Measurements from ENCODE around the gene CLPTM1. TPM values are rescaled to one million over a fixed set of nuclear protein-coding genes. Genes with fewer than 3 reads are reported as not detected.

CLPTM1 gene
- polyA plus RNA-seq, 1 donor from 2014 or later: 15.3 TPM

- Histone ChIP-seq H3K4me2 (ENCODE audit: low read length) (no peak within 1 kb of the TSS), H3F3A (ENCODE audit: insufficient read depth, low read length, poor library complexity, severe bottlenecking) (no peaks in the 10 kb centered on the region), H3K9me2 (ENCODE audit: insufficient read depth, low read length) (no peaks in the 10 kb centered on the region), H3K4me3 (ENCODE audit: low read length) (no peak within 1 kb of the TSS), H3K79me2 (replicated peaks; ENCODE audit: insufficient read depth, low read length) (no peaks in the 10 kb centered on the region), H3K27me3 (ENCODE audit: insufficient read depth, low read depth, low read length) (peaks cover 8% of the 10 kb centered on the region), H3K9me3 (ENCODE audit: low read length) (no peaks in the 10 kb centered on the region), H3K9ac (ENCODE audit: low read length) (no peak within 1 kb of the TSS), H3K36me3 (ENCODE audit: insufficient read depth, low read length) (no peaks in the 10 kb centered on the region), H4K20me1 (ENCODE audit: insufficient read depth) (no peaks in the 10 kb centered on the region), H2AFZ (ENCODE audit: low read depth, low read length) (no peak within 1 kb of the TSS), H3K27ac (ENCODE audit: low read length) (no peak within 1 kb of the TSS)
- no peak for TF ChIP-seq SMC3 (conservative IDR thresholded peaks at IDR 0.05; ENCODE audit: poor library complexity)
Measured at GRCh38 chr19:44905437-44906160, 49.6 kb upstream of the CLPTM1 start, which contains the start of gene APOE. APOE (plus strand) TSS chr19:44905796; CDS start chr19:44906625, 829 bp downstream.

GRCh38 chr19:44907613-44908012 lies 47.6 kb upstream of the CLPTM1 start:
- H3K4me2 ChIP-seq (ENCODE audit: low read length): no peak overlapping the region
- H3K36me3 ChIP-seq (ENCODE audit: insufficient read depth, low read length): no peaks in the 10 kb centered on the region
- no peak overlapping the region for H3K9ac ChIP-seq (ENCODE audit: low read length)
- no peak overlapping the region for H3K27ac ChIP-seq (ENCODE audit: low read length)
- H2AFZ ChIP-seq (ENCODE audit: low read depth, low read length): no peak overlapping the region
- H3K9me3 ChIP-seq (ENCODE audit: low read length): no peaks in the 10 kb centered on the region
- no peaks in the 10 kb centered on the region for H3K79me2 ChIP-seq (replicated peaks; ENCODE audit: insufficient read depth, low read length)
- no peaks in the 10 kb centered on the region for H3F3A ChIP-seq (ENCODE audit: insufficient read depth, low read length, poor library complexity, severe bottlenecking)
- TF ChIP-seq EP300 (conservative IDR thresholded peaks at IDR 0.05; ENCODE audit: poor library complexity, severe bottlenecking) (no peak), POLR2AphosphoS5 (IDR thresholded peaks at IDR 0.05) (no peak), TAF1 (IDR thresholded peaks at IDR 0.05; ENCODE audit: low read depth) (no peak), MXI1 (conservative IDR thresholded peaks at IDR 0.05; ENCODE audit: poor library complexity, severe bottlenecking) (no peak), EZH2 (IDR thresholded peaks at IDR 0.05; ENCODE audit: borderline replicate concordance, insufficient read depth, low read length, poor library complexity, severe bottlenecking) (no peak), CTCF (IDR thresholded peaks at IDR 0.05; ENCODE audit: poor library complexity, severe bottlenecking) (no peak)
- no peaks in the 10 kb centered on the region for H3K9me2 ChIP-seq (ENCODE audit: insufficient read depth, low read length)
- H3K27me3 ChIP-seq (ENCODE audit: insufficient read depth, low read depth, low read length): peaks cover 8% of the 10 kb centered on the region
- H3K4me3 ChIP-seq (ENCODE audit: low read length): no peak overlapping the region
- H4K20me1 ChIP-seq (ENCODE audit: insufficient read depth): no peaks in the 10 kb centered on the region

- no peak overlapping the region for H2AFZ ChIP-seq (ENCODE audit: low read depth, low read length)
- no peak overlapping the region for H3K9ac ChIP-seq (ENCODE audit: low read length)
- no peak overlapping the region for H3K4me2 ChIP-seq (ENCODE audit: low read length)
- H4K20me1 ChIP-seq (ENCODE audit: insufficient read depth): no peaks in the 10 kb centered on the region
- TF ChIP-seq EP300 (conservative IDR thresholded peaks at IDR 0.05; ENCODE audit: poor library complexity, severe bottlenecking) (no peak), EZH2 (IDR thresholded peaks at IDR 0.05; ENCODE audit: borderline replicate concordance, insufficient read depth, low read length, poor library complexity, severe bottlenecking) (no peak), CTCF (IDR thresholded peaks at IDR 0.05; ENCODE audit: poor library complexity, severe bottlenecking) (no peak), MXI1 (conservative IDR thresholded peaks at IDR 0.05; ENCODE audit: poor library complexity, severe bottlenecking) (no peak)
- H3K79me2 ChIP-seq (replicated peaks; ENCODE audit: insufficient read depth, low read length): no peaks in the 10 kb centered on the region
- no peak overlapping the region for H3K4me3 ChIP-seq (ENCODE audit: low read length)
- no peaks in the 10 kb centered on the region for H3F3A ChIP-seq (ENCODE audit: insufficient read depth, low read length, poor library complexity, severe bottlenecking)
- H3K9me3 ChIP-seq (ENCODE audit: low read length): no peaks in the 10 kb centered on the region
- no peak overlapping the region for H3K27ac ChIP-seq (ENCODE audit: low read length)
- no peaks in the 10 kb centered on the region for H3K36me3 ChIP-seq (ENCODE audit: insufficient read depth, low read length)
- peaks cover 8% of the 10 kb centered on the region for H3K27me3 ChIP-seq (ENCODE audit: insufficient read depth, low read depth, low read length)
- no peaks in the 10 kb centered on the region for H3K9me2 ChIP-seq (ENCODE audit: insufficient read depth, low read length)
Measured at GRCh38 chr19:44908074-44908835, 46.9 kb upstream of the CLPTM1 start.
